ENCODE measurements around the gene FAM83F.

FAM83F gene

DNA sequence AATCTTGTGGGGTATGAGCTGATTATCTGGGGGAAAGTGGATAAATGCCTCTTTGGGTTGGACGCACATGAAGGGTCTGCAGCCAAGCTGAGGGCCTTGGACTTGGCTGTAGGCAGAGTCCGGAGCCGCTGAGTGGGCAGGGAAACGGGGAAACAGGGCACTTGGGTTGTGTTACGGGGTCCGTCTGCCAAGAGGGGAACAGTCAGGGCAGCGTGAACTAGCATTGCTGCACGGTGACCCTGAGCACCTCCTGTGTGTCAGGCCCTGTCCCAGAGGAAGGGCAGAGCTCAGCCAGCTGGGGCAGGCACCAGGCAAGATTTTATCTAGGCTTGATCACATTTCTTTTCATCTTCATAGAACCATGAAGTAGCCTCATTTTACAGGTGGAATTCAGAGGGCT lies 11.9 kb downstream of the FAM83F start:
- no peak for ATAC-seq
- TF ChIP-seq GLIS3 (CRISPR knock-in tag; IDR thresholded peaks at IDR 0.05) (no peak), BACH2 (CRISPR knock-in tag; IDR thresholded peaks at IDR 0.05; ENCODE audit: borderline replicate concordance) (no peak), PPARA (CRISPR knock-in tag; IDR thresholded peaks at IDR 0.05; ENCODE audit: borderline replicate concordance) (no peak), TCF4 (CRISPR knock-in tag; IDR thresholded peaks at IDR 0.05; ENCODE audit: borderline replicate concordance) (no peak), TOX (CRISPR knock-in tag; IDR thresholded peaks at IDR 0.05; ENCODE audit: borderline replicate concordance) (no peak), ESRRG (CRISPR knock-in tag; IDR thresholded peaks at IDR 0.05) (no peak), ZFP3 (CRISPR knock-in tag; IDR thresholded peaks at IDR 0.05) (no peak), SNAI2 (CRISPR knock-in tag; IDR thresholded peaks at IDR 0.05) (no peak), RARB (CRISPR knock-in tag; IDR thresholded peaks at IDR 0.05) (no peak), OSR1 (CRISPR knock-in tag; IDR thresholded peaks at IDR 0.05) (no peak)
- TF ChIP-seq, protein P1, sequence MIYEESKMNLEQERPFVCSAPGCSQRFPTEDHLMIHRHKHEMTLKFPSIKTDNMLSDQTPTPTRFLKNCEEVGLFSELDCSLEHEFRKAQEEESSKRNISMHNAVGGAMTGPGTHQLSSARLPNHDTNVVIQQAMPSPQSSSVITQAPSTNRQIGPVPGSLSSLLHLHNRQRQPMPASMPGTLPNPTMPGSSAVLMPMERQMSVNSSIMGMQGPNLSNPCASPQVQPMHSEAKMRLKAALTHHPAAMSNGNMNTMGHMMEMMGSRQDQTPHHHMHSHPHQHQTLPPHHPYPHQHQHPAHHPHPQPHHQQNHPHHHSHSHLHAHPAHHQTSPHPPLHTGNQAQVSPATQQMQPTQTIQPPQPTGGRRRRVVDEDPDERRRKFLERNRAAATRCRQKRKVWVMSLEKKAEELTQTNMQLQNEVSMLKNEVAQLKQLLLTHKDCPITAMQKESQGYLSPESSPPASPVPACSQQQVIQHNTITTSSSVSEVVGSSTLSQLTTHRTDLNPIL (CRISPR knock-in tag; IDR thresholded peaks at IDR 0.05; ENCODE audit: low read depth): no peak
- TF ChIP-seq, protein P2, sequence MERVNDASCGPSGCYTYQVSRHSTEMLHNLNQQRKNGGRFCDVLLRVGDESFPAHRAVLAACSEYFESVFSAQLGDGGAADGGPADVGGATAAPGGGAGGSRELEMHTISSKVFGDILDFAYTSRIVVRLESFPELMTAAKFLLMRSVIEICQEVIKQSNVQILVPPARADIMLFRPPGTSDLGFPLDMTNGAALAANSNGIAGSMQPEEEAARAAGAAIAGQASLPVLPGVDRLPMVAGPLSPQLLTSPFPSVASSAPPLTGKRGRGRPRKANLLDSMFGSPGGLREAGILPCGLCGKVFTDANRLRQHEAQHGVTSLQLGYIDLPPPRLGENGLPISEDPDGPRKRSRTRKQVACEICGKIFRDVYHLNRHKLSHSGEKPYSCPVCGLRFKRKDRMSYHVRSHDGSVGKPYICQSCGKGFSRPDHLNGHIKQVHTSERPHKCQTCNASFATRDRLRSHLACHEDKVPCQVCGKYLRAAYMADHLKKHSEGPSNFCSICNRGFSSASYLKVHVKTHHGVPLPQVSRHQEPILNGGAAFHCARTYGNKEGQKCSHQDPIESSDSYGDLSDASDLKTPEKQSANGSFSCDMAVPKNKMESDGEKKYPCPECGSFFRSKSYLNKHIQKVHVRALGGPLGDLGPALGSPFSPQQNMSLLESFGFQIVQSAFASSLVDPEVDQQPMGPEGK (CRISPR knock-in tag; IDR thresholded peaks at IDR 0.05; ENCODE audit: borderline replicate concordance): no peak

DNA sequence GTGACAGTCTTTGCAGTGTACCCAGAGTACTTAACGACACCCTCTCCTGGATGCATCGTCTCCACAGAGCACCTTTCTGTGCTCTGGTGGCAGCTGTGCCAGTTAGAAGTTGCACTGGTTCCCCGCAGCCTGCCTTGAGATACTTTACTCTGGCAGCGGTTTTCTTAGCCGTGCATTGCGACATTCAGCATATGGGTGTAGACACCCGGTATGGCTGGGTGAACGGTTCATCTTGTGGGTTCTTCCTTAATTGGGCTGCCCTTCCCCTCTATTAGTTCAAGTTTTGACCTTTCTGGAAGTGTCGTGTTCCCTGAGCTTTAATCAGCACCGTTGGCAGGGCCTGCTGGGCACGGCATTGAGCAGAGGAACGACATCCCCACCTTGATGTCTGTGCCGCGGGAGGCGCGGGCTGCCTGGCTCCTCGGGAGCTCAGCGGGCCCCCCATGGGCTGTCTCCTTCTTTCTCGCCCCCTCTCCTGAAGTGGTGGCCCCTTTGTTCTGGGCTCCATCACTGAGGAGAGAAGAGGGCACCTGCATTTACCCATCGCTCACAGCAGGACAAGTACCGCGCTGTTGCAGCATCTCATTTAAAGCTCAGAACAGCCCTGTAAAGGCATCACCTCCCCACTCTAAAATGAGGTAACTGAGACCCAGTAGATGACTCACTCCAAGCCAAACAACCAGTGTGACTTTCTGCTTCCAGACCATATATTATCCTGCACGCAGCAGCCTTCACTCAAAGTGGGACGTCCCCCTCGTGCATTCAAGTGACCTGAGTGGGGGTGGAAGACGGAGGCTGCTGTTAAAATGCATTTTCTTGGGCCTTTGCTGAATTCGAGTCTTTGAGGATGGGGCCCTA lies 13.3 kb downstream of the FAM83F start:
- TF ChIP-seq, protein P3, sequence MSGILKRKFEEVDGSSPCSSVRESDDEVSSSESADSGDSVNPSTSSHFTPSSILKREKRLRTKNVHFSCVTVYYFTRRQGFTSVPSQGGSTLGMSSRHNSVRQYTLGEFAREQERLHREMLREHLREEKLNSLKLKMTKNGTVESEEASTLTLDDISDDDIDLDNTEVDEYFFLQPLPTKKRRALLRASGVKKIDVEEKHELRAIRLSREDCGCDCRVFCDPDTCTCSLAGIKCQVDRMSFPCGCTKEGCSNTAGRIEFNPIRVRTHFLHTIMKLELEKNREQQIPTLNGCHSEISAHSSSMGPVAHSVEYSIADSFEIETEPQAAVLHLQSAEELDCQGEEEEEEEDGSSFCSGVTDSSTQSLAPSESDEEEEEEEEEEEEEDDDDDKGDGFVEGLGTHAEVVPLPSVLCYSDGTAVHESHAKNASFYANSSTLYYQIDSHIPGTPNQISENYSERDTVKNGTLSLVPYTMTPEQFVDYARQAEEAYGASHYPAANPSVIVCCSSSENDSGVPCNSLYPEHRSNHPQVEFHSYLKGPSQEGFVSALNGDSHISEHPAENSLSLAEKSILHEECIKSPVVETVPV (CRISPR knock-in tag; IDR thresholded peaks at IDR 0.05): no peak
- TF ChIP-seq, protein P1 (CRISPR knock-in tag; IDR thresholded peaks at IDR 0.05; ENCODE audit: low read depth): no peak
- no peak for TF ChIP-seq TCF4 (CRISPR knock-in tag; IDR thresholded peaks at IDR 0.05; ENCODE audit: borderline replicate concordance)
- no peak for TF ChIP-seq ISL1 (CRISPR knock-in tag; IDR thresholded peaks at IDR 0.05)
- TF ChIP-seq ZC3H10 (CRISPR knock-in tag; IDR thresholded peaks at IDR 0.05): no peak
- TF ChIP-seq PPARA (CRISPR knock-in tag; IDR thresholded peaks at IDR 0.05; ENCODE audit: borderline replicate concordance): no peak
- TF ChIP-seq, protein P4, sequence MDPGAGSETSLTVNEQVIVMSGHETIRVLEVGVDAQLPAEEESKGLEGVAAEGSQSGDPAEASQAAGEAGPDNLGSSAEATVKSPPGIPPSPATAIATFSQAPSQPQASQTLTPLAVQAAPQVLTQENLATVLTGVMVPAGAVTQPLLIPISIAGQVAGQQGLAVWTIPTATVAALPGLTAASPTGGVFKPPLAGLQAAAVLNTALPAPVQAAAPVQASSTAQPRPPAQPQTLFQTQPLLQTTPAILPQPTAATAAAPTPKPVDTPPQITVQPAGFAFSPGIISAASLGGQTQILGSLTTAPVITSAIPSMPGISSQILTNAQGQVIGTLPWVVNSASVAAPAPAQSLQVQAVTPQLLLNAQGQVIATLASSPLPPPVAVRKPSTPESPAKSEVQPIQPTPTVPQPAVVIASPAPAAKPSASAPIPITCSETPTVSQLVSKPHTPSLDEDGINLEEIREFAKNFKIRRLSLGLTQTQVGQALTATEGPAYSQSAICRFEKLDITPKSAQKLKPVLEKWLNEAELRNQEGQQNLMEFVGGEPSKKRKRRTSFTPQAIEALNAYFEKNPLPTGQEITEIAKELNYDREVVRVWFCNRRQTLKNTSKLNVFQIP (CRISPR knock-in tag; IDR thresholded peaks at IDR 0.05; ENCODE audit: borderline replicate concordance, low read depth): no peak
- TF ChIP-seq, protein P2 (CRISPR knock-in tag; IDR thresholded peaks at IDR 0.05; ENCODE audit: borderline replicate concordance): no peak
- TF ChIP-seq GLIS3 (CRISPR knock-in tag; IDR thresholded peaks at IDR 0.05): no peak
- no peak for TF ChIP-seq ARNTL (CRISPR knock-in tag; IDR thresholded peaks at IDR 0.05; ENCODE audit: borderline replicate concordance, low read depth)
- TF ChIP-seq OSR1 (CRISPR knock-in tag; IDR thresholded peaks at IDR 0.05): no peak
- TF ChIP-seq TOX (CRISPR knock-in tag; IDR thresholded peaks at IDR 0.05; ENCODE audit: borderline replicate concordance): no peak
- no peak for TF ChIP-seq ZFP3 (CRISPR knock-in tag; IDR thresholded peaks at IDR 0.05)

DNA sequence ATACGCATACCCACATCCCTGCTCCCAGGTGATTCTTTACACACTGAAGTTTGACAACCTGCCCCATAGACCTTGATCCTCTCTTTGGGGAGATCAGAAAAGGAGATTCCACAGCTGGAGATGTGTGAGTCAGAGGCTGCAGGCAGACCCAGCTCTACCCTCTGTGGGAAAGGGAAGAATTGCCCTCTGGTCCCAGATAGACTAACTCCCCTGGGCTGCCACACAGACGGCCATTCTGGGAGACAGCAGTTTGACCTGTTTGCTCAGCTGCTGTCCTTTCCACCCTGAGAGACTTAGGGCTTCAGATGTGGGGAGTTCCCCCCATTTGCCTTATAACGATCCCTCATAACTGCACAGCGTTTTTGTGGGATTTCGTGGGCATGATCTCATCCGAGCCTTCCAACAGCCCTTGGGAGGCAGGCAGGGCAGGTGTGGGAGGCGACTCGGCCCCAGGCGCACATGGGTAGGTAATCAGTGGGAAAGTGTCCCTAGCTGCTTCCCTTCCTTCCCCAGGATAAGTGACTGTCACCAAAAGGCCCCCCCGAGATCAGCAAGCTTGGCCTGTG lies 14.1 kb downstream of the FAM83F start:
- no peak for ATAC-seq
- TF ChIP-seq CSDC2 (CRISPR knock-in tag; IDR thresholded peaks at IDR 0.05): no peak
- no peak for TF ChIP-seq RARB (CRISPR knock-in tag; IDR thresholded peaks at IDR 0.05)
- TF ChIP-seq SNAI2 (CRISPR knock-in tag; IDR thresholded peaks at IDR 0.05): no peak
- TF ChIP-seq ZFP30 (CRISPR knock-in tag; IDR thresholded peaks at IDR 0.05): no peak
- no peak for TF ChIP-seq ZNF8 (CRISPR knock-in tag; IDR thresholded peaks at IDR 0.05)
- TF ChIP-seq, protein P5, sequence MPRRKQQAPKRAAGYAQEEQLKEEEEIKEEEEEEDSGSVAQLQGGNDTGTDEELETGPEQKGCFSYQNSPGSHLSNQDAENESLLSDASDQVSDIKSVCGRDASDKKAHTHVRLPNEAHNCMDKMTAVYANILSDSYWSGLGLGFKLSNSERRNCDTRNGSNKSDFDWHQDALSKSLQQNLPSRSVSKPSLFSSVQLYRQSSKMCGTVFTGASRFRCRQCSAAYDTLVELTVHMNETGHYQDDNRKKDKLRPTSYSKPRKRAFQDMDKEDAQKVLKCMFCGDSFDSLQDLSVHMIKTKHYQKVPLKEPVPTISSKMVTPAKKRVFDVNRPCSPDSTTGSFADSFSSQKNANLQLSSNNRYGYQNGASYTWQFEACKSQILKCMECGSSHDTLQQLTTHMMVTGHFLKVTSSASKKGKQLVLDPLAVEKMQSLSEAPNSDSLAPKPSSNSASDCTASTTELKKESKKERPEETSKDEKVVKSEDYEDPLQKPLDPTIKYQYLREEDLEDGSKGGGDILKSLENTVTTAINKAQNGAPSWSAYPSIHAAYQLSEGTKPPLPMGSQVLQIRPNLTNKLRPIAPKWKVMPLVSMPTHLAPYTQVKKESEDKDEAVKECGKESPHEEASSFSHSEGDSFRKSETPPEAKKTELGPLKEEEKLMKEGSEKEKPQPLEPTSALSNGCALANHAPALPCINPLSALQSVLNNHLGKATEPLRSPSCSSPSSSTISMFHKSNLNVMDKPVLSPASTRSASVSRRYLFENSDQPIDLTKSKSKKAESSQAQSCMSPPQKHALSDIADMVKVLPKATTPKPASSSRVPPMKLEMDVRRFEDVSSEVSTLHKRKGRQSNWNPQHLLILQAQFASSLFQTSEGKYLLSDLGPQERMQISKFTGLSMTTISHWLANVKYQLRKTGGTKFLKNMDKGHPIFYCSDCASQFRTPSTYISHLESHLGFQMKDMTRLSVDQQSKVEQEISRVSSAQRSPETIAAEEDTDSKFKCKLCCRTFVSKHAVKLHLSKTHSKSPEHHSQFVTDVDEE (CRISPR knock-in tag; IDR thresholded peaks at IDR 0.05): no peak
- TF ChIP-seq TCF4 (CRISPR knock-in tag; IDR thresholded peaks at IDR 0.05; ENCODE audit: borderline replicate concordance): no peak
- TF ChIP-seq, protein P2 (CRISPR knock-in tag; IDR thresholded peaks at IDR 0.05; ENCODE audit: borderline replicate concordance): no peak

More for the DNA sequence above, 13.3 kb downstream of the FAM83F start:
- no peak for ATAC-seq
